Inferior parietal cortex (tissue), 1 donor: ENCODE measurements around the gene OR10H5.

Experiments
- DNase-seq: peaks from one replicate; pipeline ENCODE4 v3.0.0-alpha.2; 2016; ENCODE audit errors: extremely low spot score

The OR10H5 gene

GRCh38 chr19:15846923-15847322 is 59.5 kb downstream of the OR10H5 start:
- no peak for DNase-seq

- DNase-seq = no peak
Observed at GRCh38 chr19:15850385-15850784, 62.9 kb downstream of the OR10H5 start.
